ENCODE data around the gene PRXL2A.
A peak's percentile ranks its signal among the peaks of the same experiment; 100 is the strongest.

Gene PRXL2A

GRCh38 chr10:80408242-80409101, at the start of gene PRXL2A:
TSS of gene PRXL2A (plus strand) at chr10:80408551. CDS start at chr10:80420468, 11,917 bp downstream.
- Histone ChIP-seq H3K27ac (ENCODE audit: extremely low read depth, low read depth, low read length) (peak within 1 kb of the TSS; percentile 74; the same call in 1 of the 2 replicates), H3K4me1 (ENCODE audit: control insufficient read depth, insufficient read depth, low read length) (peaks cover 24% of the 10 kb centered on the region), H3K9me3 (ENCODE audit: control insufficient read depth, insufficient read depth, low read depth, low read length) (no peaks in the 10 kb centered on the region), H3K36me3 (ENCODE audit: control insufficient read depth in 2 of 2, insufficient read depth in 1 of 2, low read length in 2 of 2) (peaks cover 0 to 3% of the 10 kb centered on the region in 2 experiments; a peak in 1 of 3 replicates), H3K4me3 (ENCODE audit: low read depth, low read length) (peak within 1 kb of the TSS; percentile 52)
- POLR2A ChIA-PET, result interaction anchor here (0.6 to 1.0 kb wide), 6 partner anchors 9 to 353 kb away, joined by 3 to 5 read pairs (median 4); no protein-coding TSS in a partner anchor
- CTCF ChIA-PET, result interaction anchor here (0.6 to 0.7 kb wide), 2 partner anchors 130 to 1211 kb away, joined by 3 read pairs; no protein-coding TSS in a partner anchor
- TF ChIP-seq KLF10 (tag by site-specific recombination; IDR thresholded peaks at IDR 0.05) (peak; percentile 75), ZNF394 (tag by site-specific recombination; IDR thresholded peaks at IDR 0.05; ENCODE audit: borderline replicate concordance) (no peak), SCRT1 (tag by site-specific recombination; IDR thresholded peaks at IDR 0.05; ENCODE audit: borderline replicate concordance) (no peak), ZNF791 (tag by site-specific recombination; IDR thresholded peaks at IDR 0.05) (no peak), ZBTB26 (tag by site-specific recombination; optimal IDR thresholded peaks at IDR 0.05) (peak; percentile 77), ZNF366 (tag by site-specific recombination; conservative IDR thresholded peaks at IDR 0.05) (no peak), ZNF624 (tag by site-specific recombination; IDR thresholded peaks at IDR 0.05) (no peak), ZXDB (tag by site-specific recombination; IDR thresholded peaks at IDR 0.05) (peak; percentile 76), SALL2 (tag by site-specific recombination; IDR thresholded peaks at IDR 0.05; ENCODE audit: borderline replicate concordance) (no peak), ZNF398 (tag by site-specific recombination; IDR thresholded peaks at IDR 0.05) (no peak), ZNF449 (tag by site-specific recombination; IDR thresholded peaks at IDR 0.05) (no peak), RBAK (tag by site-specific recombination; IDR thresholded peaks at IDR 0.05) (no peak), ZNF704 (tag by site-specific recombination; IDR thresholded peaks at IDR 0.05) (no peak), ZNF707 (tag by site-specific recombination; IDR thresholded peaks at IDR 0.05) (no peak), ZNF561 (tag by site-specific recombination; IDR thresholded peaks at IDR 0.05; ENCODE audit: borderline replicate concordance) (no peak), ZNF747 (tag by site-specific recombination; IDR thresholded peaks at IDR 0.05) (no peak), ZNF510 (tag by site-specific recombination; IDR thresholded peaks at IDR 0.05; ENCODE audit: insufficient replicate concordance) (no peak), ZBTB10 (tag by site-specific recombination; IDR thresholded peaks at IDR 0.05) (no peak), ZNF530 (tag by site-specific recombination; IDR thresholded peaks at IDR 0.05; ENCODE audit: low read depth) (no peak), PATZ1 (tag by site-specific recombination; IDR thresholded peaks at IDR 0.05) (peak; percentile 61; the same call in 1 of the 2 replicates), ZNF335 (tag by site-specific recombination; conservative IDR thresholded peaks at IDR 0.05) (peak; percentile 76), SP7 (tag by site-specific recombination; IDR thresholded peaks at IDR 0.05) (peak; percentile 42; the same call in 1 of the 2 replicates), ZEB2 (tag by site-specific recombination; IDR thresholded peaks at IDR 0.05) (peak; percentile 44; the same call in 1 of the 2 replicates), ZNF132 (tag by site-specific recombination; IDR thresholded peaks at IDR 0.05; ENCODE audit: borderline replicate concordance) (no peak), ZNF488 (tag by site-specific recombination; IDR thresholded peaks at IDR 0.05) (no peak)
